Progenitor cell of endocrine pancreas (in vitro differentiated cells): Measurements from ENCODE around the gene YWHAE. TPM values are rescaled to one million over a fixed set of nuclear protein-coding genes. Genes with fewer than 3 reads are reported as not detected.

Source experiments
- DNase-seq: peaks from one replicate; pipeline ENCODE4 v3.0.0; 2021; ENCODE audit warnings: low spot score; ENCODE audit not compliant: unreplicated experiment
- H3K27ac Mint-ChIP-seq: 2 replicates; pipeline ENCODE4 v1.8.0; 2021; ENCODE audit warnings: mild to moderate bottlenecking, moderate library complexity, mixed read lengths
- H3K27me3 Mint-ChIP-seq: 2 replicates; pipeline ENCODE4 v1.8.0; 2021; ENCODE audit warnings: mixed read lengths
- H3K36me3 Mint-ChIP-seq: 2 replicates; pipeline ENCODE4 v1.8.0; 2022; ENCODE audit warnings: mixed read lengths; ENCODE audit not compliant: insufficient read depth
- H3K4me1 Mint-ChIP-seq: 2 replicates; pipeline ENCODE4 v1.8.0; 2021; ENCODE audit warnings: low read depth, mixed read lengths
- H3K4me3 Mint-ChIP-seq: 2 replicates; pipeline ENCODE4 v1.8.0; 2021; ENCODE audit warnings: low read depth, mild to moderate bottlenecking, moderate library complexity, mixed read lengths
- H3K9me3 Mint-ChIP-seq: 2 replicates; pipeline ENCODE4 v1.8.0; 2021; ENCODE audit warnings: low read depth, mixed read lengths
- total RNA-seq: library from RNA; stranded (reverse); gene quantifications from 2 replicates; pipeline ENCODE4 v1.2.1, GENCODE V29; 2021
- TF ChIP-seq, protein P1 (sequence below): fragments of 200-600 bp; sonication (generic); IDR thresholded peaks from one replicate; pipeline ENCODE4 v1.5.0; 2021; ENCODE audit warnings: antibody characterized with exemption, mild to moderate bottlenecking; ENCODE audit not compliant: unreplicated experiment

Gene YWHAE
- total RNA-seq, 1 donor from 2014 or later: 951 TPM

DNA sequence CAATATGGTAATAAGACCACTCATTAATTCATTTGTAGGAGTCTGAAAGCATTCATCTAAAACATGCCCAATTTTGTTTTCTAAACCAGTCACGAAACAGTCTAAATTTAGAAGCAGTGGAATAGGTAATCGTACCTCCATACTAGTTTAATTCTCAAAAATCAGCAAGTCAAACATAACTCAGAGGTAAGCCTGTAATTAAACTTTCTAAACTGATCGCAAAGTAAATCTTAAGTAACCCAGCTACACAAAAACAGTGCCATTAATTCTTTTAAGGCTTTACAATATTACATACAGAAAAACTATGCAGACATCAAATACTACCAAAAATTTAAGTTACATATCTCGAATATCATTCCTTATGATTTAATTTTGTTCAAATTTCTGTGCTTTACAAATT lies 31.4 kb downstream of the YWHAE start:
- Mint-ChIP-seq H3K9me3 (no peaks in the 10 kb centered on the region), H3K27ac (no peak overlapping the region), H3K4me3 (no peak overlapping the region), H3K36me3 (peaks cover 7% of the 10 kb centered on the region), H3K27me3 (no peaks in the 10 kb centered on the region), H3K4me1 (peaks cover 1% of the 10 kb centered on the region)
- no peak for DNase-seq
- TF ChIP-seq, protein P1, sequence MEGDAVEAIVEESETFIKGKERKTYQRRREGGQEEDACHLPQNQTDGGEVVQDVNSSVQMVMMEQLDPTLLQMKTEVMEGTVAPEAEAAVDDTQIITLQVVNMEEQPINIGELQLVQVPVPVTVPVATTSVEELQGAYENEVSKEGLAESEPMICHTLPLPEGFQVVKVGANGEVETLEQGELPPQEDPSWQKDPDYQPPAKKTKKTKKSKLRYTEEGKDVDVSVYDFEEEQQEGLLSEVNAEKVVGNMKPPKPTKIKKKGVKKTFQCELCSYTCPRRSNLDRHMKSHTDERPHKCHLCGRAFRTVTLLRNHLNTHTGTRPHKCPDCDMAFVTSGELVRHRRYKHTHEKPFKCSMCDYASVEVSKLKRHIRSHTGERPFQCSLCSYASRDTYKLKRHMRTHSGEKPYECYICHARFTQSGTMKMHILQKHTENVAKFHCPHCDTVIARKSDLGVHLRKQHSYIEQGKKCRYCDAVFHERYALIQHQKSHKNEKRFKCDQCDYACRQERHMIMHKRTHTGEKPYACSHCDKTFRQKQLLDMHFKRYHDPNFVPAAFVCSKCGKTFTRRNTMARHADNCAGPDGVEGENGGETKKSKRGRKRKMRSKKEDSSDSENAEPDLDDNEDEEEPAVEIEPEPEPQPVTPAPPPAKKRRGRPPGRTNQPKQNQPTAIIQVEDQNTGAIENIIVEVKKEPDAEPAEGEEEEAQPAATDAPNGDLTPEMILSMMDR: no peak

DNA sequence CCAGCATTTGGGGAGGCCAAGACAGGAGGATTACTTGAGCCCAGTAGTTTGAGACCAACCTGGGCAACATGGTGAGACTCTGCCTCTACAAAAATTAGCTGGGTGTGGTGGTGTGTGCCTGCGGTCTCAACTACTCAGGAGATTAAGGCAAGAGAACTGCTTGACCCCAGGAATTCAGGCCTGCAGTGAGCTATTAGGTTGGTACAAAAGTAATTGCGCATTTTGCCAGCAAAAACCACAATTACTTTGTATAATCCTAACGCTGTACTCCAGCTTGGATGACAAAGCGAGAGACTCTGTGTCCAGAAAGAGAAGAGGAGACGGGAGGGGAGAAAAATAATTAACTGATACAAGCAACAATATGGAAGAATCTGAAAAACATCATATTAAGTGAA lies 32.7 kb downstream of the YWHAE start:
- Mint-ChIP-seq H3K36me3 (peaks cover 10% of the 10 kb centered on the region), H3K4me1 (peaks cover 5% of the 10 kb centered on the region), H3K27me3 (no peaks in the 10 kb centered on the region), H3K4me3 (no peak overlapping the region), H3K9me3 (no peaks in the 10 kb centered on the region), H3K27ac (peak overlapping the region; percentile 84)
- TF ChIP-seq, protein P1: no peak
- DNase-seq: no peak

DNA sequence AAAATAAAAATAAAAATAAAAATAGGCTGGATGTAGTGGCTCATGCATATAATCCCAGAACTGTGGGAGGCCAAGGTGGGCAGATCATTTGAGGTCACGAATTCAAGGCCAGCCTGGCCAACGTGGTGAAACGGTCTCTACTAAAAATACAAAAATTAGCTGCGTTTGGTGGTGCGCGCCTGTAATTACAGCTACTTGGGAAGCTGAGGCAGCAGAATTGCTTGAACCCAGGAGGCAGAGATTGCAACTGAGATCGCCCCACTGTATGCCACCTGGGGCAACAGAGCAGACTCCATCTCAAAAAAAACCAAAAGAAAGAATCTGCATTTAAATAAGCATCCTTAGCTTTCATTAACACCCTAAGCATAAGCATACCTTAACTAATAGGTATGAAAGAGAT lies 33.8 kb downstream of the YWHAE start:
- H3K4me1 Mint-ChIP-seq: peaks cover 6% of the 10 kb centered on the region
- H3K4me3 Mint-ChIP-seq: no peak overlapping the region
- peak overlapping the region; percentile 37 for H3K27ac Mint-ChIP-seq
- no peaks in the 10 kb centered on the region for H3K9me3 Mint-ChIP-seq
- DNase-seq: no peak
- TF ChIP-seq, protein P1: no peak
- peaks cover 12% of the 10 kb centered on the region for H3K36me3 Mint-ChIP-seq
- no peaks in the 10 kb centered on the region for H3K27me3 Mint-ChIP-seq

DNA sequence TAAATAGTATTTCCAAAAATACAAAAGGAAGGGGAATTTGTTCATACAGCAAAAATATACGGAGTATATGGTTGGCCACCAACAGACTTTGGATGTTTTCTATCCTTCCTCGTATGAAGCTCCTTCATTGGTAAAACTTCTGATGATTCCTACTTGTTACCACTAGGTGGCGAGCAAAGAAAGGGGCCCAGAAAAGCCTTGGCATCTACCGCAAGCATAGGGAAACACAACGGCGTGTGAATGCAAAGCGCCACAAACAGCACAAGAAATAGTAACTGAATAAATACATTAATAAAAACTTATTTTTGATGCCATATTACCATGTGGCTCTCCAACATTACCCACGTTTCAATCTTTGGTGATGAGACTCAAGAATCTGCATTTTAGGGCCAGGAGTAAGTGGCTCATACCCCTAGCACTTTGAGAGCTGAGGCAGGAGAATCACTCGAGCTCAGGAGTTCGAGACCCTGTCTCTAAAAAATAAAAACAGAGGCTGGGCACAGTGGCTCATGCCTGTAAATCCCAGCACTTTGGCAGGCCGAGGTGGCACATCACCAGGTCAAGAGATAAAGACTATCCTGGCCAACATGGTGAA lies 34.5 kb downstream of the YWHAE start:
- Mint-ChIP-seq H3K27ac (peak overlapping the region; percentile 67), H3K4me1 (peaks cover 6% of the 10 kb centered on the region)

DNA sequence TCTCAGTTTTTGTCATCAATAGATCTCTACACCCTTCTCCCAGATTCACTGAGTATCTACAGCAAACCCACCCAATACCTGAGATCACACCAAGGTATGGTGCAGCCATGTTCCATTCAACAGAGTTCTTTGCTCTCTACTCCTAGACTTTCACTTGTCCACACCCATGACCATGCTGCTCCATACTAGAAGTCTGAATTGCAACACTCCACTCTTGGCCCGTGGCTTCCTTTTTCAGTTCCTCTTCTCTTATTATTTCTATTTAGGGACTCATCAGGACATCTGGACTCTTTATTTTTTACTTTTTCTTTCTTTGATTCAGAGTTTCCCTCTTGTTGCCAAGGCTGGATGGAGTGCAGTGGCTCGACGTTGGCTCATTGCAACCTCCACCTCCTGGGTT lies 37.1 kb downstream of the YWHAE start:
- H3K4me3 Mint-ChIP-seq: no peak overlapping the region
- TF ChIP-seq, protein P1: no peak
- H3K27me3 Mint-ChIP-seq: no peaks in the 10 kb centered on the region
- peaks cover 18% of the 10 kb centered on the region for H3K36me3 Mint-ChIP-seq
- H3K27ac Mint-ChIP-seq: peak overlapping the region; percentile 51
- H3K4me1 Mint-ChIP-seq: peaks cover 8% of the 10 kb centered on the region
- H3K9me3 Mint-ChIP-seq: no peaks in the 10 kb centered on the region
- DNase-seq: no peak

More for the DNA sequence above, 34.5 kb downstream of the YWHAE start:
- Mint-ChIP-seq H3K4me3 (no peak overlapping the region), H3K27me3 (no peaks in the 10 kb centered on the region), H3K36me3 (peaks cover 13% of the 10 kb centered on the region), H3K9me3 (no peaks in the 10 kb centered on the region)
- DNase-seq: peak; percentile 29
- TF ChIP-seq, protein P1: peak; percentile 86
